MM.1S (cell line): Measurements from ENCODE around the gene IMMP2L.

Source experiments
- DNase-seq: peaks from one replicate; pipeline ENCODE4 v3.0.0-alpha.2; 2015
- H2AFZ ChIP-seq: fragments of 300-600 bp; sonication (generic); 2 replicates; pipeline ENCODE4 v1.6.0; 2016; ENCODE audit warnings: antibody characterized with exemption, low read length
- H3F3A ChIP-seq: fragments of 300-600 bp; sonication (generic); 2 replicates; pipeline ENCODE4 v1.6.1; 2016; ENCODE audit warnings: mild to moderate bottlenecking, antibody characterized with exemption, low read length, moderate library complexity, mixed read lengths; ENCODE audit not compliant: insufficient read depth
- H3K27ac ChIP-seq: fragments of 300-600 bp; sonication (generic); 2 replicates; pipeline ENCODE4 v1.5.1; 2016; ENCODE audit warnings: mild to moderate bottlenecking, low read length
- H3K27me3 ChIP-seq: fragments of 300-600 bp; sonication (generic); replicated peaks from 2 replicates; pipeline ENCODE4 v1.6.0; 2016; ENCODE audit warnings: low read length; ENCODE audit not compliant: insufficient read depth
- H3K36me3 ChIP-seq: fragments of 300-600 bp; sonication (generic); replicated peaks from 2 replicates; pipeline ENCODE4 v1.6.1; 2016; ENCODE audit warnings: mild to moderate bottlenecking, low read length, mixed read lengths; ENCODE audit not compliant: insufficient read depth
- H3K4me1 ChIP-seq: fragments of 300-600 bp; sonication (generic); 2 replicates; pipeline ENCODE4 v1.6.1; 2016; ENCODE audit warnings: low read length, mixed read lengths
- H3K4me2 ChIP-seq: fragments of 300-600 bp; sonication (generic); 2 replicates; pipeline ENCODE4 v1.6.0; 2016; ENCODE audit warnings: low read depth, low read length
- H3K4me3 ChIP-seq: fragments of 300-600 bp; sonication (generic); 2 replicates; pipeline ENCODE4 v1.5.1; 2016; ENCODE audit warnings: low read length, mixed read lengths
- H3K79me2 ChIP-seq: fragments of 300-600 bp; sonication (generic); 2 replicates; pipeline ENCODE4 v1.6.1; 2016; ENCODE audit warnings: mixed run types, low read length, mixed read lengths
- H3K9ac ChIP-seq: fragments of 300-600 bp; sonication (generic); 2 replicates; pipeline ENCODE4 v1.6.1; 2016; ENCODE audit warnings: low read length, mixed read lengths
- H3K9me2 ChIP-seq: fragments of 300-600 bp; sonication (generic); replicated peaks from 2 replicates; pipeline ENCODE4 v1.6.1; 2016; ENCODE audit warnings: mild to moderate bottlenecking, low read length, mixed read lengths; ENCODE audit not compliant: insufficient read depth
- H3K9me3 ChIP-seq: fragments of 300-600 bp; sonication (generic); replicated peaks from 2 replicates; pipeline ENCODE4 v1.6.1; 2016; ENCODE audit warnings: mild to moderate bottlenecking, low read length, mixed read lengths; ENCODE audit not compliant: insufficient read depth
- H4K20me1 ChIP-seq: fragments of 300-600 bp; sonication (generic); 2 replicates; pipeline ENCODE4 v1.6.1; 2016; ENCODE audit warnings: mild to moderate bottlenecking, low read length, moderate library complexity, mixed read lengths; ENCODE audit not compliant: insufficient read depth
- CTCF ChIP-seq: fragments of 300-600 bp; sonication (generic); IDR thresholded peaks from 2 replicates; pipeline ENCODE4 v1.5.1; 2016; ENCODE audit warnings: antibody characterized with exemption, low read length, mixed read lengths
- EZH2 ChIP-seq: fragments of 300-600 bp; sonication (generic); optimal IDR thresholded peaks from 2 replicates; pipeline ENCODE3; 2017; ENCODE audit warnings: low read depth, mild to moderate bottlenecking, antibody characterized with exemption, low read length, mixed read lengths
- EZH2phosphoT487 ChIP-seq: fragments of 300-600 bp; sonication (generic); IDR thresholded peaks from 2 replicates; pipeline ENCODE4 v1.6.1; 2018; ENCODE audit warnings: antibody characterized with exemption, low read length

IMMP2L gene

GRCh38 chr7:110854651-110855050 lies 707.6 kb downstream of the IMMP2L start:
- H3F3A ChIP-seq = no peaks in the 10 kb centered on the region
- no peak overlapping the region for H3K9ac ChIP-seq
- no peak for TF ChIP-seq CTCF
- TF ChIP-seq EZH2 = no peak
- TF ChIP-seq EZH2phosphoT487 = no peak
- no peaks in the 10 kb centered on the region for H4K20me1 ChIP-seq
- no peak overlapping the region for H3K4me2 ChIP-seq
- H3K4me1 ChIP-seq = no peaks in the 10 kb centered on the region
- H3K9me3 ChIP-seq = no peaks in the 10 kb centered on the region
- H3K79me2 ChIP-seq = no peaks in the 10 kb centered on the region
- H3K9me2 ChIP-seq = no peaks in the 10 kb centered on the region
- H3K4me3 ChIP-seq = no peak overlapping the region
- no peak overlapping the region for H2AFZ ChIP-seq
- H3K27ac ChIP-seq = no peak overlapping the region
- no peak for DNase-seq
- no peaks in the 10 kb centered on the region for H3K36me3 ChIP-seq
- no peaks in the 10 kb centered on the region for H3K27me3 ChIP-seq

GRCh38 chr7:110854166-110854565 lies 708.1 kb downstream of the IMMP2L start:
- no peak overlapping the region for H3K4me2 ChIP-seq
- H2AFZ ChIP-seq = no peak overlapping the region
- no peaks in the 10 kb centered on the region for H3K79me2 ChIP-seq
- H3K4me1 ChIP-seq = no peaks in the 10 kb centered on the region
- DNase-seq = no peak
- no peaks in the 10 kb centered on the region for H3K36me3 ChIP-seq
- no peak overlapping the region for H3K27ac ChIP-seq
- H3K27me3 ChIP-seq = no peaks in the 10 kb centered on the region
- no peaks in the 10 kb centered on the region for H3K9me2 ChIP-seq
- no peaks in the 10 kb centered on the region for H3K9me3 ChIP-seq
- no peaks in the 10 kb centered on the region for H4K20me1 ChIP-seq
- no peak overlapping the region for H3K4me3 ChIP-seq
- H3F3A ChIP-seq = no peaks in the 10 kb centered on the region
- H3K9ac ChIP-seq = no peak overlapping the region
- TF ChIP-seq EZH2 = no peak
- TF ChIP-seq CTCF = no peak
- TF ChIP-seq EZH2phosphoT487 = no peak

- H2AFZ ChIP-seq = no peak overlapping the region
- H3K27me3 ChIP-seq = no peaks in the 10 kb centered on the region
- no peak overlapping the region for H3K4me2 ChIP-seq
- no peaks in the 10 kb centered on the region for H3K79me2 ChIP-seq
- no peaks in the 10 kb centered on the region for H3F3A ChIP-seq
- H3K4me3 ChIP-seq = no peak overlapping the region
- H4K20me1 ChIP-seq = no peaks in the 10 kb centered on the region
- H3K36me3 ChIP-seq = no peaks in the 10 kb centered on the region
- H3K9ac ChIP-seq = no peak overlapping the region
- H3K27ac ChIP-seq = no peak overlapping the region
- no peaks in the 10 kb centered on the region for H3K9me3 ChIP-seq
- H3K9me2 ChIP-seq = no peaks in the 10 kb centered on the region
- TF ChIP-seq EZH2 (no peak), EZH2phosphoT487 (no peak), CTCF (no peak)
- DNase-seq = no peak
- H3K4me1 ChIP-seq = no peaks in the 10 kb centered on the region
Measured at GRCh38 chr7:110853263-110853662, 709.0 kb downstream of the IMMP2L start.
